ENCODE measurements around the gene ELOVL2.
A peak's percentile ranks its signal among the peaks of the same experiment; 100 is the strongest.
"Not testable (repeated sequence)": the region's sequence is repeated elsewhere in the genome, so short reads cannot be mapped to it uniquely, and the experiment has no call there.

The ELOVL2 gene

DNA sequence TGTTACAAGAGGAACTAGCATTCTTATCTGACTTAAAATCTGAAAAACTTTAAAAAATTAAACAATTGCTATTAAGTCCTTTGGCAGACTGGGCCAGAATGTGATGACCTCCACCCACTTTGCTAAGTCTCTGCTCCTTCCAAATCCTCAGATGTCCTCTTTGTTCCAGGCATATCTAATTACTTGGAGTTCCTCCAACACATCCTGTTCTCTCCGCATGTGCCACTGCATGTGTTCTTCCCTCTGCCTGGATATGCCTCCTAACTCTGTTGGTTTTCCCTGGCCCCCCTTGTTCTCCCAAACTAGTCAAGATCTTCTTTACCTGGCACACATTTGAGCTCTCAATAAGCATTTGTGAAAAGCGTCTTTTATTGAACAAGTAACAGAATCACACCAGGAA, 23.1 kb downstream of the ELOVL2 start:
- no peak for DNase-seq

- DNase-seq: no peak
These were observed 25.9 kb downstream of the ELOVL2 start for GRCh38 chr6:11018225-11018624.

GRCh38 chr6:11017090-11017489, 27.0 kb downstream of the ELOVL2 start:
- DNase-seq: no peak

GRCh38 chr6:11016452-11016851, 27.7 kb downstream of the ELOVL2 start:
- DNase-seq: no peak

GRCh38 chr6:11015102-11015501, 29.0 kb downstream of the ELOVL2 start:
- no peak for DNase-seq

DNA sequence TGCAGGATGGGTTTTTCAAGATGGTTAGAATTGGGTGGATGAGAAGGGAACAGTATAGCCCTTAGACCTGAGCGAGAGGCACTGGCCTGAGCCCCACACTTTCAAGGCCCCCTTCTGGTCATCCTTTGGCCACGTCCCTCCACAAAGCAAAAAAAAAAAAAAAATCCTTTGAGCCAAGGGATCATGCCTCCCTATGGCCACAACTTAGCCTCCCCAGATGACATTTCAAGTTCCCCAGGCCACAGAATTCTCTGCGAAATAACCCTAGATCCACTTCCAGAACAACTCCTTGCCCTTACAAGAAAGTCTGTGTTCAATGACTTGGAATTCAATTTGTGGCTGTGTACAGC, 30.4 kb downstream of the ELOVL2 start:
- no peak for DNase-seq

GRCh38 chr6:11012976-11013720, 31.0 kb downstream of the ELOVL2 start:
- no peak for DNase-seq

DNA sequence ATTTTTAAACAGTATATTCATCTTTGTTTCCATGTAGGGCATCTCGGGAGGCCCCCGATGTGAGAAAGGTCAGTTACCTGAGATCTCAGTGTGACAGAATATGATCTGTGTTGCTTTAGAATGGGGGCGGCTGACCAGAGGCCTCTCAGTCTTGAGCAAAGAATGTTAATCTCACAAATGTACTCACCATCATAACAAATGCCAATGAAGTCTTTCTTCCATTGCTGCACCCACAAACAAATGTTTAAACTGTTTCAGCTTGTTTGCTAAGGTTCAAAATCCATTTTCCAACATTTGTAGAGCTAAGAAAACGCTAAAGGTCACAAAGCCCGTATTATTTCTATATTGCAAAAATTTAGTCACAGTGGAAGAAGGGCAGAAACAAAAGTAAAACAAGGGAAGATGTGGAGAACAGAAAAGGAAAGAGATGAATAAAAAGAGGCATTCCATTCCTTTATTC, 31.8 kb downstream of the ELOVL2 start:
- DNase-seq: no peak

GRCh38 chr6:11011787-11012234, 32.3 kb downstream of the ELOVL2 start:
- DNase-seq: no peak

DNA sequence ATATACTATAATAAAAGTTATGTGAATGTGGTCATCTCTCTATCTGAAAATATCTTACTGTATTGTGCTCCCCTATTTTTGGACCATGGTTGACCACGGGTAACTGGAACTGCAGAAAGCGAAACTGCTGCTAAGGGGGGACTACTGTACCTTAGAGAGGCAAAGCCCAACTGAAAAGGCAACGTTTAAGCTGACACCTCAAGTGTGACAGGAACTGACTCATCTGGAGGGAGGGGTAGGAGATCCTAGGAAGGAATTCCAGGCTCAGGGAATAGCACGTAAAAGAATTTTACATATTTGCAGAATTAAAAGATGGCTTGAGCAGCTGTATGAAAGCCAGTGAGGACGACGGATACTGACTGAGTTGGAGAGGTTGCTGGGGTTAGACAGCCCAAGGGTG, 34.8 kb downstream of the ELOVL2 start:
- DNase-seq: no peak

DNA sequence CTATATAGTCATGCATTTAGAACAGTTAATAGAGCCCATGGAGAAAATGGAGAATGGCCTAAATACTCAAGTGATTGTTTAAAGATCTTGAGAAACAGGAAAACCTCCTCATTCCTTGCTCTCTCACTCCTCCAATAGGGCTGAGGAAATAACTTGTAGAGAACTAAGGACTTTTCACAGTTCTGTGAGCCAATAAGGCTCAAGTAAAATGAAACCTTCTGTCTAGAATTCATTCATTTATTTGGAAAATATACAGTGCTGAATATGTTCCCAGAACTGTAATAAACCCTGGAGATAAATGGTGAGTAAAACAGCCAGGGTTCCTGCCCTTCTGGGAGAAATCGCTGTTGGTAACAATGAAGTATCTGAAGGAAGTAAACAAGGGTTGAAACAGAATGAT, 35.3 kb downstream of the ELOVL2 start:
- no peak for DNase-seq

GRCh38 chr6:11007715-11008608, 36.1 kb downstream of the ELOVL2 start:
- peak; percentile 47 for DNase-seq

GRCh38 chr6:11006061-11006460, 38.0 kb downstream of the ELOVL2 start:
- DNase-seq: no peak

- DNase-seq: not testable (repeated sequence)
These were observed 40.8 kb downstream of the ELOVL2 start for GRCh38 chr6:11003297-11003696.

DNA sequence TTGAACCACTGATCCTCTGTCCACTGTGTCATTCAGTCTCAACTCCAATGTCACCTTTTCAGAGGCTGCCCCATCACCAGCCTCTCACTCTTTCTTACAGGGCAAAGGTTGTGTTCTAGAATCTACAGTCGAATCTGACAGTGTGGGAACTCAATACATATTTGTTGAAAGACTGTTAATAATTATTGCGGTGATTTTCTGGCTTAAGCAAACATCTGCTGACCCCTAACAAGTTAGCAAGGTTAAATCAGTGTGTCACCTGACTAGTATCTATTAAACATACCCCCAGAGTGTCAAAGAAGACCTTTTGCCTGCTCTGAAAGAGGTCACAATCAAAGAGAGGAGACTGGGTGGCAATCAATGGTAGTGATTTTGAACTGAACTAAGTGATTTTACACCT, 41.9 kb downstream of the ELOVL2 start:
- no peak for DNase-seq

DNA sequence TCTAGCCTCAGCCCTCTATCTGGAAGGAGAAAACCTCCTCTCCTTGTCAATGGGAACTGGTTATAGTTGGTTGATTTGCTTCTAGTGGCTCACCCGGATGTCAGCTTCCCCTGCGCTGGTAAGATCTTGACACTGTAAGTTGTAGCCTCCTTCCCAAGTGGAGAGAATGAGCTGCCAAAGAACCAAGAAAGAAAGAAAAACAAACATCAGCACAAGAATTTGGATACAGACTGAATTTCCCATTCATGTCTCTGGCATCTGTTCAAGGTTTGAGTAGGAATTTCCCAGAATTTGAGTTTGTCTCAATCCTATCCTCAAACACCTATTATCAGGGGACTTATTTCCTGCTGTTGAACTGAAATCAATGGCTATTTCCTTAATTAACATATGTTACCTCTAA, 44.1 kb downstream of the ELOVL2 start:
- no peak for DNase-seq

DNA sequence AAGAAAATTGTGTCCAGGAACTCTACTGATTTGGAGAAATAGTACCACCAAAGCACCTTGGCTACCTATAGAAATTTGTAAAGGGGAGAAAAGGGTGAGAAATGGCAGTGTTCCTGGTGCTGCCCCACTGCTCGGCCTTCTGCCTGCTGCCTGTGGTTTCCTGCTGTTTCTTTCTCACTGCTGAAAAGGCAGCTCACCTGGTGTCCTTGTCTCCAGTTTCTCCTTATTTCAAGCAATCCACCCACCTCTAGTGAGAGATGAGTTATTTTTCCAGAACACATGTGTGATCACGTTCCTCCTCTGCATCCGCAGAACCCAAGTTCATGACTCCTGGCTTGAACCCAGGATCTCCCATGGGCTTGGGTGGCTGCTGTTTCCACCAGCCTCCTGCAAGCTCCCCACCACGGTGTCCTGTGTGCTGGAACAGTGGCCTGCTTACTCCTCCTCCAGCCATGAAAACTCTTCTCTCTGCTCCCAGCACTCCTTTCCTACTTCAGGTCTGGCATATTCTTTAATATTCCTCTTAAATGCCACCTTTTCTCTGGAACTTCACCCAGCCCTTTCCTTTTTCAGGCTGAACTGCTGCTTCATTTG, 48.9 kb downstream of the ELOVL2 start:
- DNase-seq: no peak

GRCh38 chr6:10993896-10994295, 50.2 kb downstream of the ELOVL2 start:
- DNase-seq: no peak

- DNase-seq: no peak
These were observed 53.0 kb downstream of the ELOVL2 start for GRCh38 chr6:10991115-10991514.

DNA sequence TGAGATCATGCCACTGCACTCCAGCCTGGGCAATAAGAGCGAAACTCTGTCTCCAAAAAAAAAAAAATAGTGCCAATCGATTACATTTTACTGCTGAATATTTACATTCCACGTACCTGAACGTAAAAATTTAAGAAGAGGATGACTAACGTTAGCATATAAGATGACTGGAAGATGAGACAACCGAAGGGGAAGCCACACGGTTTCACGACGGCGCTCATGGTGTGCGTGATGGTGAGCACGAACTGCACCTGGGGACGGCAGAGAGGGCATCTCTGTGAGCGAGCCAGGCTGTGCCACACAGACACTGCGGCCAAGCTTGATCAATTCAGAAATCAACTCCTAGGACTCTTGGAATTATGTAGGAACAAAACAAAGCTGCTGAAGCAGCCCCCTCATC, 54.5 kb downstream of the ELOVL2 start:
- DNase-seq: no peak

DNA sequence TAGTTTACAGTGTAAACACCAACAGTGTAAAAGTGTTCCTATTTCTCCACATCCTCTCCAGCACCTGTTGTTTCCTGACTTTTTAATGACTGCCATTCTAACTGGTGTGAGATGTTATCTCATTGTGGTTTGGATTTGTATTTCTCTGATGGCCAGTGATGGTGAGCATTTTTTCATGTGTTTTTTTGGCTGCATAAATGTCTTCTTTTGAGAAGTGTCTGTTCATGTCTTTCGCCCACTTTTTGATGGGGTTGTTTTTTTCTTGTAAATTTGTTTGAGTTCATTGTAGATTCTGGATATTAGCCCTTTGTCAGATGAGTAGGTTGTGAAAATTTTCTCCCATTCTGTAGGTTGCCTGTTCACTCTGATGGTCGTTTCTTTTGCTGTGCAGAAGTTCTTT, 59.1 kb downstream of the ELOVL2 start:
- DNase-seq: not testable (repeated sequence)

- no peak for DNase-seq
These were observed 62.7 kb downstream of the ELOVL2 start for GRCh38 chr6:10981409-10981808.

- no peak for DNase-seq
These were observed 64.5 kb downstream of the ELOVL2 start for GRCh38 chr6:10979603-10980002.
